GM23248 (cell line): ENCODE measurements around the gene CHRNA4.

Experiments
- EZH2 ChIP-seq: fragments of 200-600 bp; sonication (generic); IDR thresholded peaks from 2 replicates; pipeline ENCODE4 v1.6.1; 2018; ENCODE audit warnings: antibody characterized with exemption, mild to moderate bottlenecking; ENCODE audit not compliant: insufficient read depth, poor library complexity, severe bottlenecking
- EZH2phosphoT487 ChIP-seq: fragments of 200-600 bp; sonication (generic); IDR thresholded peaks from 2 replicates; pipeline ENCODE4 v1.6.1; 2018; ENCODE audit warnings: antibody characterized with exemption, moderate library complexity, mild to moderate bottlenecking, low read depth; ENCODE audit not compliant: insufficient read depth

DNA sequence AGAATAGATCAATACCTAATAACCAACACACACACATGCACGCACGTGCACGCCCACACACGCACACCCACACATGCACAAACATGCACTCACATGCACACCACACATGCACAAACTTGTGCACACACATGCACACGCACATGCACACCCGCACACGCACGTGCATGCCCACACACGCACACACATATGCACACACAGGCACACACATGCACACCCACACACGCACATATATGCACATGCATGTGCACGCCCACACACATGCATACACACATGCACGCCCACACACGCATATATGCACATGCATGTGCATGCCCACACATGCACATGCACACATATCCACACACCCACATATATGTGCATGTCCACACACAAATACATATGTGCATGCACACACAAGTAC, 26.2 kb upstream of the CHRNA4 start:
- TF ChIP-seq EZH2phosphoT487 (no peak), EZH2 (no peak)
